KMS-11 (cell line): Measurements from ENCODE around the gene PDE10A.

Experiments used
- H2AFZ ChIP-seq: fragments of 200-600 bp; sonication (generic); 2 replicates; pipeline ENCODE4 v1.6.1; 2016; ENCODE audit warnings: antibody characterized with exemption, mixed run types, low read depth
- H3K27ac ChIP-seq: fragments of 200-600 bp; sonication (generic); 2 replicates; pipeline ENCODE4 v1.6.1; 2016; ENCODE audit warnings: mild to moderate bottlenecking, mixed run types
- H3K27me3 ChIP-seq: fragments of 200-600 bp; sonication (generic); 2 replicates; pipeline ENCODE4 v1.6.1; 2017; ENCODE audit warnings: mild to moderate bottlenecking, low read depth, mixed run types, moderate library complexity; ENCODE audit not compliant: insufficient read depth
- H3K36me3 ChIP-seq: fragments of 200-600 bp; sonication (generic); 2 replicates; pipeline ENCODE4 v1.6.1; 2017; ENCODE audit warnings: mild to moderate bottlenecking, mixed run types; ENCODE audit not compliant: insufficient read depth
- H3K4me1 ChIP-seq: fragments of 200-600 bp; sonication (generic); 2 replicates; pipeline ENCODE4 v1.6.1; 2016; ENCODE audit warnings: mild to moderate bottlenecking, low read depth, mixed run types; ENCODE audit not compliant: poor library complexity, severe bottlenecking
- H3K4me2 ChIP-seq: fragments of 200-600 bp; sonication (generic); 2 replicates; pipeline ENCODE4 v1.7.0; 2016; ENCODE audit warnings: mild to moderate bottlenecking, mixed run types
- H3K4me3 ChIP-seq: fragments of 200-600 bp; sonication (generic); IDR thresholded peaks from 2 replicates; pipeline ENCODE4 v1.6.1; 2017; ENCODE audit warnings: low read depth, low read length, mixed read lengths; ENCODE audit not compliant: insufficient read depth
- H3K79me2 ChIP-seq: fragments of 200-600 bp; sonication (generic); 2 replicates; pipeline ENCODE4 v1.6.1; 2016; ENCODE audit warnings: low read depth, mixed run types; ENCODE audit not compliant: insufficient read depth
- H3K9ac ChIP-seq: fragments of 200-600 bp; sonication (generic); 2 replicates; pipeline ENCODE4 v1.6.1; 2016; ENCODE audit warnings: mild to moderate bottlenecking, mixed run types
- H4K20me1 ChIP-seq: fragments of 200-600 bp; sonication (generic); 2 replicates; pipeline ENCODE4 v1.6.1; 2016; ENCODE audit warnings: mild to moderate bottlenecking, mixed run types; ENCODE audit not compliant: insufficient read depth
- TF ChIP-seq, protein P1 (sequence below): fragments of 200-600 bp; sonication (generic); conservative IDR thresholded peaks from 2 replicates; pipeline ENCODE4 v1.6.1; 2017; ENCODE audit warnings: low read depth, mild to moderate bottlenecking, antibody characterized with exemption, low read length, moderate library complexity, mixed read lengths

The PDE10A gene

GRCh38 chr6:165640806-165641205, 22.2 kb downstream of the PDE10A start:
- no peaks in the 10 kb centered on the region for H3K79me2 ChIP-seq
- no peaks in the 10 kb centered on the region for H3K27me3 ChIP-seq
- no peak overlapping the region for H2AFZ ChIP-seq
- H3K4me2 ChIP-seq, result no peak overlapping the region
- H3K4me1 ChIP-seq, result no peaks in the 10 kb centered on the region
- TF ChIP-seq, protein P1, sequence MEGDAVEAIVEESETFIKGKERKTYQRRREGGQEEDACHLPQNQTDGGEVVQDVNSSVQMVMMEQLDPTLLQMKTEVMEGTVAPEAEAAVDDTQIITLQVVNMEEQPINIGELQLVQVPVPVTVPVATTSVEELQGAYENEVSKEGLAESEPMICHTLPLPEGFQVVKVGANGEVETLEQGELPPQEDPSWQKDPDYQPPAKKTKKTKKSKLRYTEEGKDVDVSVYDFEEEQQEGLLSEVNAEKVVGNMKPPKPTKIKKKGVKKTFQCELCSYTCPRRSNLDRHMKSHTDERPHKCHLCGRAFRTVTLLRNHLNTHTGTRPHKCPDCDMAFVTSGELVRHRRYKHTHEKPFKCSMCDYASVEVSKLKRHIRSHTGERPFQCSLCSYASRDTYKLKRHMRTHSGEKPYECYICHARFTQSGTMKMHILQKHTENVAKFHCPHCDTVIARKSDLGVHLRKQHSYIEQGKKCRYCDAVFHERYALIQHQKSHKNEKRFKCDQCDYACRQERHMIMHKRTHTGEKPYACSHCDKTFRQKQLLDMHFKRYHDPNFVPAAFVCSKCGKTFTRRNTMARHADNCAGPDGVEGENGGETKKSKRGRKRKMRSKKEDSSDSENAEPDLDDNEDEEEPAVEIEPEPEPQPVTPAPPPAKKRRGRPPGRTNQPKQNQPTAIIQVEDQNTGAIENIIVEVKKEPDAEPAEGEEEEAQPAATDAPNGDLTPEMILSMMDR, result no peak
- no peaks in the 10 kb centered on the region for H3K36me3 ChIP-seq
- no peak overlapping the region for H3K4me3 ChIP-seq
- H4K20me1 ChIP-seq, result no peaks in the 10 kb centered on the region
- no peak overlapping the region for H3K27ac ChIP-seq
- no peak overlapping the region for H3K9ac ChIP-seq

GRCh38 chr6:165638530-165638929, 24.5 kb downstream of the PDE10A start:
- Histone ChIP-seq H4K20me1 (no peaks in the 10 kb centered on the region), H3K4me3 (no peak overlapping the region), H3K4me1 (no peaks in the 10 kb centered on the region), H3K27ac (no peak overlapping the region), H3K79me2 (no peaks in the 10 kb centered on the region), H3K4me2 (no peak overlapping the region), H3K27me3 (no peaks in the 10 kb centered on the region), H3K36me3 (no peaks in the 10 kb centered on the region), H2AFZ (no peak overlapping the region), H3K9ac (no peak overlapping the region)
- TF ChIP-seq, protein P1, result no peak

GRCh38 chr6:165637586-165637985, 25.5 kb downstream of the PDE10A start:
- no peaks in the 10 kb centered on the region for H3K4me1 ChIP-seq
- TF ChIP-seq, protein P1, result no peak
- H3K36me3 ChIP-seq, result no peaks in the 10 kb centered on the region
- H3K9ac ChIP-seq, result no peak overlapping the region
- no peaks in the 10 kb centered on the region for H3K79me2 ChIP-seq
- H2AFZ ChIP-seq, result no peak overlapping the region
- no peaks in the 10 kb centered on the region for H4K20me1 ChIP-seq
- H3K27ac ChIP-seq, result no peak overlapping the region
- no peak overlapping the region for H3K4me3 ChIP-seq
- H3K4me2 ChIP-seq, result no peak overlapping the region
- no peaks in the 10 kb centered on the region for H3K27me3 ChIP-seq

DNA sequence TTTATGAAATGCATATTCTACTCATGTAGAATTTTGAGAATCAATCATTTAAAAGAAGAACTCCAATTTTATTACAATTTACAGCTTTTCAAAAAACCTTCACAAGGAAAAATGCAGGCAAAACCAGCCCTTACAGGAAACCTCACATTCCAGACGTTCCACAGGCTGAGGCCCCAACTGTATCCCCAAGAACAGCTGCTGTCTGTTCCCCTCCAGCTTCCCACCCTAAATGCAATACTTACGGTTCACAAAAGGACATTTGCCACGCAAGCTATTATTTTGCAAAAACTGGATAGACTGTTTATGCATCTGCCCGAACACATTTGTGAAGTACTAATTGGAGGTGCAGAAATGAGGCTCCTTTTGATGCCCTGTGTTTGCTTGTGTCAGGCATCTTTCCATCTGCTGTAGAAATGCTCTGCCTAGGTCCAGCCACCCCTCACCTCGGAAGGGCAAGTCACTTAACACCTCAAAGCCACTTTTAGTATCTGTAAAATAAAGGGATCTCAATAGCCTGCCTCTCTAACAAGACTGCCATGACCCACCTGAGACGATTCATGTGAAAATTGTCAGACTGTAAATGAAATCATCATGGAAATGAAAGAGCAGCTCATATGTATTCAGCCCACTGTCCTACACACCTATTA, 26.5 kb downstream of the PDE10A start:
- Histone ChIP-seq H3K9ac (no peak overlapping the region), H3K4me1 (no peaks in the 10 kb centered on the region), H3K27ac (no peak overlapping the region), H3K27me3 (no peaks in the 10 kb centered on the region), H2AFZ (no peak overlapping the region), H3K36me3 (no peaks in the 10 kb centered on the region), H3K4me2 (no peak overlapping the region), H3K79me2 (no peaks in the 10 kb centered on the region), H3K4me3 (no peak overlapping the region), H4K20me1 (no peaks in the 10 kb centered on the region)
- TF ChIP-seq, protein P1, result no peak
